ENCODE data around the gene KLF6. TPM values are rescaled to one million over a fixed set of nuclear protein-coding genes. Genes with fewer than 3 reads are reported as not detected.

Gene KLF6
- polyA plus RNA-seq, 4 donors: 41.7 to 64.2 (median 47.6) TPM

DNA sequence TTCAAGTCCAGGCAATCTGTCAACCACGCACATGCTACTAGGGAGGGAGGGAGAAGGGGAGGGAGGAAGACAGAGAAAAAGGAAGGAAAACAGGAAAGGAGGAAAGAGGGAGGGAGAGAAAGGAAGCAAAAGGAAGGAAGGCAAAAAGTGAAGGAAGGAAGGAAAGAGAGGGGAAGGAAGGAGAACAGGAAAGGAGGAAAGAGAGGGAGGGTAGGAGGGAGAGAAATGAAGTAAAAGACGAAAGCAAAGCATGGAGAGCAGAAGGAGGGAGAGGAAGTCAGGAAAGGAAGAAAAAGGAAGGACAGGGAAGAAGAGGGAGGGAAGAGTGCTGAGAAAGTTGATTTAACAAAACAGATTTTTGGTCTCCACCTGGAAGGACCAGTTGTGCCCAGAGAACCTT, 25.6 kb downstream of the KLF6 start:
- no peak for DNase-seq (ENCODE audit: low read depth in 4 of 4, low spot score in 2 of 4)

DNA sequence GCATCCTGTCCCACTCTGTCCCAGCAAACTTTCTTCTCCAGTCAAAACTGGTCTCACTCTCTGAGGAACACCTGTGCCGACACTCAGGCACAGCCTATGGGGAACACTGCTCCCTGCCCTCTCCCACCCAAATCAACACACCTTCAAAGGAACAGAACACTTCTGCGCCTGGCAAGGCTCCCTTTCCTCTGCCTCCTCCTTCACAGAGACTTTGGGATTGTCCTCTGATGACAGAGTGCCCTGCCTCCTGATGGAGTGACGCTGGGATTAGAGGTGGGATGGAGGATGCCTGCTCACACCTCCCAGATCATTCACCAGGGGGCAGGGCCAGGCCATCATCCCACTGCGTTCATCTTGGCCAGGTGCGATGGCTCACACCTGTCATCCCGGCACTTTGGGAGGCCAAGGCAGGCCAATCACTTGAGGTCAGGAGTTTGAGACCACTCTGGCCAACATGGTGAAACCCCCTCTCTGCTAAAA, 26.5 kb downstream of the KLF6 start:
- no peak for DNase-seq (ENCODE audit: low read depth in 4 of 4, low spot score in 2 of 4)

DNA sequence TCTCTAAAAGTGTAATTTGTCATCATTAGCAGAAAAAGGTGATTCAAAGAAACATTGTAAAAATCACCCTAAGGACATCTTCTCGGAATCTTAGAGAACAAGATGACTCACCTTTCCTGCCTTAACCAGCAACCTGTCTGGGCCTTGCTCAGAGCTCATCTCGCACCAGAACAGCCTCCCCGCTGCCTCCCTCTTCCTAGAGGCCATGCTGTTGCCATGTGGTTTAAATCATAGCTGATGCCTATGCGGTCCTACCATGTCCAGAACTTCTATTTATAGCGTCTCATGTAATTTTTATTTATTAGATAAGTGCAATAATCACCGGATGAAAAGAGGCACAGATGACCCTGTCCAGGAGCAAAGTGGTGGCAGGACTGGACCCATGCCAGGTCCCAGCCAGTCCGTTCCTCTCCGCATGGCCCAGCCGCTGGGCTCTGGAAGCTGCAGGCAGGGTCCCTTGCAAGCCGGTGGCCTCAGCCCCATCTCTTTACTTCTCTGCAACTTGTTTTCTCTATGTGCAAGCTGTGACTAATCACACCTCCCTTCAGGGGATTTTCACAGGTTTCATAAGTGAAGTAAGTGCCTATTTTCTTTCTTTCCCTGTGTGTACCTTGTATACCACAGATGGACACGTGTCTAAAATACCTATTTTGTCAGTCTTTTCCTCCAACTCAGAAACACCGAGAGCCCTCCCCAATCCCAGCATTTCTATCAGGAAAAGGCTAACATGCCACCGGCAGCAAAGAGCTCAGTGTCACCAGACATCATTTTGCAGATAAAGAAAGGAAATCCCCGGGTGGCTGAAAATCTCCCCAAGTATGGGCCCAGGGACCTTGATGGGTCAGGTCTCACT, 27.1 kb downstream of the KLF6 start:
- no peak for DNase-seq (ENCODE audit: low read depth in 4 of 4, low spot score in 2 of 4)

DNA sequence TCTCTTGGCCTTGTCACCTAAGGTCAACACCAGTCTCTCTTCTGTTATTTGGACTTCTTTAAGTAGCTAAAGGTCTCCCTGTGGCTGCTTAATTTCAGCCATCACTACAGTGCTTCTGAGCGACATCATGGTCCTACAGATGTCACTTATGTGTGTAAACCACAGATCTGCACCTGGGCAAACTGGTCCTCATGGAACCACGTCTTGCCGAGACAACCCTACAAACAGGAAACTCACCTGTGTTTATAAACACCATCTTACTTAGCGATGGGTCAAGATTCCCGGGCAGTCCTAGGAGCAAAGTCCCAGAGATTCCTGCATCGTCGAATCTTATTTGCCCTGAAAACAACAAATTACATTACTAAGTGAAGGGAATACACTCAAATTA, 27.8 kb downstream of the KLF6 start:
- no peak for DNase-seq (ENCODE audit: low read depth in 4 of 4, low spot score in 2 of 4)

DNA sequence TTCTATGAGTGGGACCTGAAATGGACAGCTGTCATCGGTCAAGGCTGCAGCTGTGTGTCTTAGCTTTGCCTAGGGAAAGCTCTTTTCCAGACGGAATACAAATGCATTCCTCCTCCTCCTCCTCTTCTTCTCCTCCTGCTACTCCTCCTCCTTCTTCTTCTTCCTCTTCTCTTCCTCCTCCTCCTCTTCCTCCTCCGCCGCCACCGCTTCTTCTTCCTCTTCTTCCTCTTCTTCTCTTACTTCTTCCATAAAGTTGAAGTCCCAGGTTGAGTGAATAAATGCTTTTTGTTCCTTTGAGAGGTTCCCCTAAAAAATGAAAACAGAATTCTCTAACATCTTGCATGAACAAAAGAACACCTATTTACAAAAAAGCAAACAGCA, 28.7 kb downstream of the KLF6 start:
- DNase-seq (ENCODE audit: low read depth in 4 of 4, low spot score in 2 of 4): no peak

DNA sequence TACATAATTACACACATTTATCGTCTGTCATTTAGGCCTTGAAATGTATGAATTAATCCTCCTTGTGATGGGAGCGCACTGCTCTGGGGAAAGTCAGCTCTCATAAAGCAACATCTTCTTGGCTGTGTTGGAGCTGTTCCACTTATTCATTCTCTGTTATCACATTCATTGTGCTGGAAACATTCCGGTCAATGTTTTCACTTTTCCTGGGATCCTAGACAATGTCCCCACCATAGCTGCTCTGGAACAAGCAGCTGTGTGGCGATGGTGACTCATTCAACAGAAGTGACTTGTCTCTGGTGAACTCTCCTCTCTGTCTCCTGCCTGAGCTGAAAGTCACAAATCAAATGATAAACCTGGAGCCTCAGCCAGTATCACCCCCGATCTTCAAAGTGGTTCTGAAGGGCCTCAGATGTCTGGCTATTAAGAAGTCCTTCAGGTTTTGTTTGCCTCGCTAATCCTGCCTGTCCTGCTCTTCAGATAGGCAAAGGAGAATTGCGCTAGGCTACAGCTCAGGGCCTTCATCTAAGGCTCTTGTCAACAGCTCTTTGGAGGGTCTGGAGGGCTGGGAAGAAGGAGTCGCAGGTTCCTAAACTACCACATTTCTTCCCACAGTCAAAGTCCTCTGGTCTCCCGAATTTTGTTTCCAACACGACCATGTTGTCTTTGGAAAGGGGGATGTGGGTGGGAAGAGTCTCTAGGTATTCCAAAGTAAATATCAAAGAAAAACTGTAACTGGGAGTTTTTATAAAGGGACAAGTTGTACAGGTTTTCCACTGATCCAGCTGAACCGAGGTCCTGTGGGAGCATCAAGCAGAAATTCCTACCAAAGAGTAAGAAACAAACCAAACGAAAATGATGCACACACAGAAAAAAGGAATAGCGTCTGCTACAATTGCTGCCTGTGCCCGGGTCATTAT, 29.3 kb downstream of the KLF6 start:
- no peak for DNase-seq (ENCODE audit: low read depth in 4 of 4, low spot score in 2 of 4)

DNA sequence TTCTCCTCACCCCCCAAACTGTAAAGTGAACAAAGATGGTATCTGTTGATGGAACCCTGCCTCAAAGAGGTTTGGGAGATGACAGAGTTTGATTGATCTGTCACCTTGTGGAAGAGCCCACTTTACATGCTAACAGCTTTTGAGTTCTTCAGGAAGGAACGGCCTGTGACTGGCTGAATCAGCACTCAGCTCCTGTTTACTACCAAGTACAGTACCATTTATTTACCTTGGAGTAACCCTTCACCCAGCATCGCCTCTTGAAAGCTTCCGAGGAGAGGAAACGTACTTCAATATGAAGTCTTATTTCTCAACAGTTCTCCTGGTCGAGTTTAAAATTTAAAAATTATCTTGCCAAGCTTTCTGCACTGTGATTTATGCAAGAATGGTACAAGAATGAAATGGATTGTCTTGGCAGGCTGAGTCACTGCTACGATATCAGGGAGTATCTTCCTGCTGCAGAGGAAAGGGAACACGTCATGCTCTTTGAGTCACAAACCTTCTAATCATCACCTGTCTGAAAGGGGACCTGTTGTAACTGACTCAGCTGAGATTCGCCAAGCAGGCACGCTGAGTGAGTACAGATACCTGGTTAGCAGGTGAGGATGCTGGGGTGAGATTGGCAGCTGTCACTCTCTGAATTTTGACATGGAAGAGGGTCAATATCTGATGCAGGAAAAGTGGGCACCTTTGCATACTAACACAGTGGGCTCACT, 30.1 kb downstream of the KLF6 start:
- DNase-seq (ENCODE audit: low read depth in 4 of 4, low spot score in 2 of 4): no peak

DNA sequence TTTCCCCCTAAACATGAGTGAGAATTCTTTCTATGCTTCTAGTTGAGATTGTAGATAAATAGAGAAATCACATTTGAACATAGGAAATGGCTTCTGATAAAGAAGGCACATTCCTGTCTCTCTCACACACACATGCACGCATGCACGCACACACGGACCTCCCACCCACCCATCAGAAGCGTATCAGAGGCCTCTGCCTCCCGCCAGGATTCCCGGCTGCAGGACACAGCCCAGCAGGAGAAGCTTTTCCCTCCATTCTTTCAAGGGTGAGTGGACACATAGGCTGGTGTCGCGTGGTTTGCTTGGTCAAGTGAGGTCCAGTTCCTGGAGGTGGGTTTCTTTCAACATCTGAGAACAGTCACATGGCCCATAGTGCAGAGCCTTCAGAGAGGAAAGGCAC, 34.2 kb downstream of the KLF6 start:
- DNase-seq (ENCODE audit: low read depth in 4 of 4, low spot score in 2 of 4): no peak

DNA sequence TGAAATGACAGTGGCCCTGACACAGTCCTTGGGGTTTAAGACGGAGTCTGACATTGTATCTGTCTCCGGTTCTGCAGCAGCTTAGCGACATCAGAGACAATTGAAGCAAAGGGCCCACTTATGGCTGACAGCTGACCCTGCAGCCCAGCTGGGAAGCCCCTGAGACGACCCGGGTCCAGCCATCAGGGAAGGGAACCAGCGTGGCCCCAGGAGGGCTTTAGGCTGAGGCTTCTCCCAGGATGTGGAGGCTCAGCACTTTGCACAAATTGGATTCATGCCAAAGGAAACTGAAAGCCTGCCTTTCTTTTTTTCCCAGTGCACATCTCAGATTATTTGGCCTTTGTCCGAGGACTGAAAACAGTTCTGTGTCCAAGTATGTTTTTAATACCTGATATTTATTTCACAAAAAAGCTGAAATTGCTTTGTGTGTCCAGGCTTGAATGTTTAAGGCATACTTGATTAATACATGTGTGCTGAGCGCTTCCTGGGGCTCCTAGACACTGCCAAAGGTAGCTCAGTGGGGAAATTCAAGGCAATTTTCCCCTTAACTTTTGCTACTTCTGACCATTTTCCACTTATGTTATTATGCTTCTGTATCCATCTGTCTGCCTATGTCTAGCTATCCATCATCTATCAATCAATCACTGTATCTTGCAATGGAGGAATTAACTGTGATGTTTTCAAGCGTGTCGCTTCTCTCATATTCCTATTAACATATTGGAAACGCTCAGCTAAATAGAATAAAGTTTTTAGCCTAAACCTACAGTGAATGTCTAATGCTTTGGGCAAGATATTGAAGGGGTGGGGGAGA, 34.8 kb downstream of the KLF6 start:
- peak in 1 of 4 donors; percentile 41 for DNase-seq (ENCODE audit: low read depth in 4 of 4, low spot score in 2 of 4)

DNA sequence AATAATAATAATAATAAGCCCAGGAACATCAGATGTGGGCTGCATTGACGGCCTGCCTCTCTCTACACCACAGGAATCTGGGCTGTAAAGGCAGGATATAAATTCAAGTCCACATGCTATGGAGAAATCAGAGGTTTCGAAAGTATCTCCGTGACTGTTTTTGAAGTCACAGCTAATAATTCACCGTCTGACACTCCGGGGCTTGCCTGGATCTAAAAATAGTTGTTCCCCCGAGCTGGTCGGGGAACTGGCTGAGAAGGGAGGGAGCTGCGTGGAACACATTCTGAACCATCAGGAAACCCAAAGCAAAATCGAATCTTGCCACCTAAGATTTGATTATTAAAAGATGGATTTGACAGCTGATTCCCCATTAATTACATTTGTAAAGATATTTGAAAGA, 35.4 kb downstream of the KLF6 start:
- DNase-seq (ENCODE audit: low read depth in 4 of 4, low spot score in 2 of 4): peak in 2 of 4 donors; percentile 59

DNA sequence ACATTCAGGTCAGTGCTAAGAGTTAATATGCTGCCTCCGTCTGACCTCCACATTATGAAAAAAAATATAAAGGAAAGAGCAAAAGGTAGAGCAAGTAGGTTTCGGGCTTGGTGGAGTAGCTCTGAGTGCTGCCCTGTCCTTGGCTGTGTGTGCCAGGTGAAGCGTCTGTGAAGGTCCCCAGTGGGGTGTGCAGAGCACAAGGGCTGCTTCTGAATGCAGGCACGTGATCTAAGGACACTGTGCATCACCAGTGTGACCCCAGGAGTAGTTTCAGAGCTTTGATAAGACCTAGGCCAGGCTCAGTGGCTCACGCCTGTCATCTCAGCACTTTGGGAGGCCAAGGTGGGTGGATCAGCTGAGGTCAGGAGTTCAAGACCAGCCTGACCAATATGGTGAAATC, 36.0 kb downstream of the KLF6 start:
- DNase-seq (ENCODE audit: low read depth in 4 of 4, low spot score in 2 of 4): no peak

DNA sequence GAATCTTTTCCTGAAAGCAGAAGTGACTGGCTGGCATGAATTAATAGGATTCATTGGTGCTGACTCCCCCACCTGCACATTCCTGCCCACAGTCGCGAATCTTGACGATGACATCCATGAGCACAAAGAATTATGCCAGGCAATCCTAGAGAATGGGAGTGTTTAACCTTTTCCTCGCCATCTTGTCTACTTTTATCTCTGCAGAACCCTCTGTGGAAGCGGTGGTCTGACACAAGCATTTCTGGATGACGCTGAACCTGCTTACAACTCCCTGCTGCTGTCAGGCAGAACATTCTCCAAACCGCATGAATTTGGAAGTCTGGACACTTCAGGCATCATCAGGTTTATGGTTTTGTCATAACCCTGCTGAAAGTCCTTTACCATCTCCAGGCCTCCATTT, 36.5 kb downstream of the KLF6 start:
- DNase-seq (ENCODE audit: low read depth in 4 of 4, low spot score in 2 of 4): no peak

DNA sequence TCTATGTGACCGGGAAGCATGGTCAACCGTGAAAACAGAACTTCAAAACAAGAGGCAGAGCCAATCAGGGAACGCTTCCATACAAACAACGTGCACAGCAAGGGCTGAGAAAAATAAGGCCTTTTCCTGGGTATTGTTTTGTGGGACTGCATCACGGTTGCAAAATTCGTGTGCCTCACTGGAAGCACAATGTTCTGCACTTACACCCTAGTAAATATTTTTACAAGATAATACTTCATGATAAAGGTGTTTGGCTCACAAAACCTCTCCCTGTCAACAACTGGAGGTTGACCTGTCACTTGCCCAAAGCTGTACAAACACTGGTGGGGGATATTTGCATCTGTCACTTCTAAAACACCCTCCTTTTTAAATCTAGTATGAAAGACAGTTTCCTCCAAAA, 37.0 kb downstream of the KLF6 start:
- DNase-seq (ENCODE audit: low read depth in 4 of 4, low spot score in 2 of 4): no peak

DNA sequence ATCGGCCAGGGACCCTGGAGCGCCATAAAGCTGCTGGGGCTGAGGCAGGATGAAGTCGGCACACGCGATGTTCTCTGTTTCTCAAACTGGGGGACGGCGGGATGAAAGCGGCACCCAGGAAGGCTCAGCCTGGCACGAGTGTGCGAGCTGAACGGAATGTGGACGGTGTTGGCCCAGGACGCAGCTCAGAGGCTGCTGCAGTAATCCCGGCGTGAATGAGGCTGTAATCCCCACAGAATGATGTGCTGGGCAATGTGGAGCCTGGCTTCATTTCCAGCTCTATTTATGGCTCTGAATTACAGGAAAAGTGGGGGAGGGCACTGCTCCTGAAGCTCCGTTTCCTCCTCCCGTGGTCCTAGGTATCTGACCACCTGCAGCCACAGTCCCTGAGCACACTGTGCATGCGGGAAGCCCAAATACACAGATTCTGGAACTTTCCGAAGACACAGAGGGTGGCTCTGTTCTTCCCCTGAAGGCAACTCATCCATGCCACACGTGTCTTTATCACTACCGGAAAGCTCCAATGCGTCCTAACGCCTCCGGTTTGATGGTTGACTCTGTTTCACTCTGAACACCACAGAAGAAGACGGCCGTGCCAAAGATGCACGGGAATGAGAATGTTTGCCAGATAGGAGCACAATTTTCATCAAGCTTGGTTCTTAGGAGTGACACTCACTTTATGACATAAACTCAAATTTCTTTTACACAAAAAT, 37.6 kb downstream of the KLF6 start:
- no peak for DNase-seq (ENCODE audit: low read depth in 4 of 4, low spot score in 2 of 4)

DNA sequence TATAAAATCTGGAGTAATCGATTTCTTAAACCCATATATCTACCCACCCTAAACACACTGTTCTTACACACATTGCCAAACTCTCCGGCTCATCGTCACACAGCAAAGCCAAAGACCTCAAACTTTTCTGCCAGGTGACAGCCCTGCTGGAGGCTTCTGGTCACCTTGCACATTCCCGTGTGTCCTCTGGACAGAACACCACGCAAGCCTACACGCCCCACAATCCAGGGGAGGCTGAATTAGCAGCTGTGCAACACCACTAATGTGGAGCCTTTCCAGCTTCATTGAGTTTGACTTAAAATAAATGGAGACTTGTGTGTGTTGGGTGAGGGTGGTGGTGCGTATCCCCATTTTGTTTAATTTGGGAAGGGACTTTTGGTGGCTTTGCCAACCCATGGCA, 38.4 kb downstream of the KLF6 start:
- DNase-seq (ENCODE audit: low read depth in 4 of 4, low spot score in 2 of 4): no peak

DNA sequence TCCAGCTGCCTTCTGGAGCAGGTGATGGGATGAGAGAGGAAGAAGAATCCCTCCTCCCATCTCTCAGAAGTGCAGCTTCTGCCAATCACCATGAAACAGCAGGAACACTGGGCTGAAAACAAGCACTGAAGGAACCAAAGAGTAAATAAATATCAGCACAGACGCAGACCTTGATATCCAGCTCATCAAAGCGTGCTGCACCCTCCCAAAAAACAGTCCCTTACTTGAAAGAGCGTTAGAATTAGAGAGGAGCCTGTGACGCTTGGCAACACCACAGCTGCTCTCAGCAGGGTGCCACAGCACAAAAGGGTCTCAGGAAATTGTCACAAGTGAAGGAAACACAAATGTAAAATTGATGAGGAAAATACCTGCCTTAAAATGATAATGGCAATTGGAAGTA, 39.5 kb downstream of the KLF6 start:
- DNase-seq (ENCODE audit: low read depth in 4 of 4, low spot score in 2 of 4): no peak

DNA sequence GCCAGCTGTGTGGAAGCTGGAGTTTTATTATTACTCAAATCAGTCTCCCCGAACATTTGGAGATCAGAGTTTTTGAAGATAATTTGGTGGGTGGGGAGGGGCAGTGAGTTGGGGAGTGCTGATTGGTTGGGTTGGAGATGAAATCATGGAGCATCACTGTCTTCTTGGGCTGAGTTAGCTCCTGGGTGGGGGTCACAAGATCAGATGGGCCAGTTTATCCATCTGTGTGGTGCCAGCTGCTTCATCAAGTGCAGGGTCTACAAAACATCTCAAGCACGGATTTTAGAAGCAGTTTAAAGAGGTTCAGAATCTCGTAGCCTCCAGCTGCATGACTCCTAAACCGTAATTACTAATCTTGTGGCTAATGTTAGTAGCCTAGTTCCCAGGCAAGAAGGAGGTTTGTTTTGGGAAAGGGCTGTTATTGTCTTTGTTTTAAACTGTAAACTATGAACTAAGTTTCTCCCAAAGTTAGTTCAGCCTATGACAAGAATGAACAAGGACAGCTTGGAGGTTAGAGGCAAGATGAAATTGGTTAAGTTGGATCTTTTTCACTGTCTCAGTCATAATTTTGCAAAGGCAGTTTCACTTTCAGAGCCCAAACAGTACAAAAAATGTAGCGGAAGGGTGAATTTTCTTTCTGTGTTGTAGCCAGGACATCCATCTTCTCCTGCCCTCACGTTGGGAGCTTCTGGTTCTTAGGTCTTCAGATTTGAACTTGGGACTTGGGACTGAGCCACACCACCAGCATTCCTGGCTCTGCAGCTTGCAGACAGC, 43.1 kb downstream of the KLF6 start:
- no peak for DNase-seq (ENCODE audit: low read depth in 4 of 4, low spot score in 2 of 4)

DNA sequence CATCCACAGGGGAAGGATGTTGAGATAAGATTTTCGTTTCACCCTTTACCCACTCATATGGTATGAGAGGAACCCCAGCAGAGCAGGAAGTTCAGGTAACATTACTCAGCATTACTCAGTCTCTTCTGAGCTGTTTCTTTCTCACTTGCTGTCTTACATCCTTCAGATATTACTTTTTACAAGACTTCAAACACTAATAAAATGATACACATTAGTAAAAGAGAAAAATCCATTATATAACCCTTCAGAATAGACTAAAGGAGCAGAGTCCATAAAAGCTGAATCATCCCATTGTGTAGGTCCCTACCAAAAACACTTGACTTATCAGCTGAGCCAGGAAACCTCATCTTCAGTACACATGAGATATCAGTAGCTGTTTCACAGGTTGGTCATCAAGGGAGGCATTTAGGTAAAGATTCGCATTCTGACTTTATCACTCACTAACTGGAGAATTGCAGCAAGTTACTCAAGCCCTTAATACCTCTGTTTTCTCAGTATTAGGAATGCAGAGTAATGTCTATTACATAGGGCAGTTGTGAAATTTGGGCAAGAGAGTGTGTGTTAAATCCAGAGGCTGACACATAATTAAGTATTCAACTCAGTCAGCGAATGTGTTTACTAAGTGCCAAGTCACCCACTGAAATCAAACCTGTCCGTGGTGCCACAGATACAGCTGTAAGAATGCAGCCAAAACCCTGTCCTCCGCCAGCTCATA, 44.7 kb downstream of the KLF6 start:
- no peak for DNase-seq (ENCODE audit: low read depth in 4 of 4, low spot score in 2 of 4)
